Measurements from ENCODE around the gene APOL6.

Gene APOL6, protein sequence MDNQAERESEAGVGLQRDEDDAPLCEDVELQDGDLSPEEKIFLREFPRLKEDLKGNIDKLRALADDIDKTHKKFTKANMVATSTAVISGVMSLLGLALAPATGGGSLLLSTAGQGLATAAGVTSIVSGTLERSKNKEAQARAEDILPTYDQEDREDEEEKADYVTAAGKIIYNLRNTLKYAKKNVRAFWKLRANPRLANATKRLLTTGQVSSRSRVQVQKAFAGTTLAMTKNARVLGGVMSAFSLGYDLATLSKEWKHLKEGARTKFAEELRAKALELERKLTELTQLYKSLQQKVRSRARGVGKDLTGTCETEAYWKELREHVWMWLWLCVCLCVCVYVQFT

DNA sequence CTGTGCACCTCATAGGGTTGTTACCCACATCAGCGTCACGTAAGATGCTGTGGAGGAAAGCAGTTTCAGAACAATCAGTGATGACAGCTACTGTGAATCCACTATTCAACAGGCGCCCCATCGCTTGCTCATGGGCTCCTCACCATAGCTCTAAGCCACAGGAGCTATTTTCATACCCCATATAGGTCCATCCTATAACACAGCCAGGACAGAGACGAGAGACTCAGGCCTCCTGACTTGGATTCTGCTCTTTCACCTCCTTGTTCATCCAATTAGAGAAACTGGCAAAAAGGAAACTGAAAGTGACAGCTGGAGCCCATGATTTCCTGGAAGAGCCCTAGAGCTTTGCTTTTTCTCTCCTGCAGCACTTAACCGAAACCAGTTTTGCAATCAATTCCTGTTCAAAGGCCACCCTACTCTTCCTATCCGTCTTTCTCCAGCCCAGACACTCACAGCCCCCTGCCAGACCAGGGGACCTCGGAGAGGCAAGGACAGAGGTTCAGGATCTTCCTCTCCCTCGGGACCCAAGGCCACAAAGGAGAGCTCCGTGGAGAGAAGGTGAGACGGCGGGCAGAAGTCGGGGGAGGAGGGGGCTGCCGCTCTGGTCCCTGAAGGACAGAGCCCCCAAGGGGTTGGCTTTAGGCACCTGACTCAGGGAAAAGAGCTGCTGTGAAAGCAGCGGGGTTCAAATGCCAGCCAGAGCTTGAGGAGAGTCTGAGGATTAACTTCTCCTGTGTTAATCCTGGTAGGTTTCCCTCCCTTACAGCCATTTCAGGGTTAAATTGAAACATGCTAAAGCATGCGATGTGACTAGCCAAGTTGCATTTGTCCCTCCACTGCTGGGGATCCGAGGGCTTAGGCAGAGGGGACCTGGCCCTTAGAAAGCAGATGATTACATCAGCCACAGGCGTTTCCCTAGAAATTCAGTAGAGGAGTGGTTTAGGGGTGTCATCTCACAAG is at the start of gene APOL6:
APOL6 (plus strand) TSS at position 381 of the 960 bp plus-strand sequence. CDS start 7,980 bp downstream, outside the sequence.
- Histone ChIP-seq H3K9me3 (ENCODE audit: control insufficient read depth in 5 of 5, low read length in 5 of 5) (peaks cover 0 to 4% (median 0%) of the 10 kb centered on the region in 5 donors), H3K27me3 (ENCODE audit: control insufficient read depth in 5 of 5, insufficient read depth in 4 of 5, low read length in 5 of 5) (peaks cover 0 to 4% (median 0%) of the 10 kb centered on the region in 5 donors), H3K9ac (ENCODE audit: low read length in 5 of 5) (peak within 1 kb of the TSS; percentile 90 to 100 (median 97)), H3K27ac (ENCODE audit: low read depth, low read length) (peak within 1 kb of the TSS; percentile 100), H3K36me3 (ENCODE audit: control insufficient read depth in 5 of 5, insufficient read depth in 5 of 5, low read length in 5 of 5) (peaks cover 0 to 3% (median 0%) of the 10 kb centered on the region in 5 donors), H3K4me1 (ENCODE audit: control insufficient read depth in 5 of 5, insufficient read depth in 5 of 5, low read length in 5 of 5) (peaks cover 19 to 53% (median 45%) of the 10 kb centered on the region in 5 donors), H3K4me3 (ENCODE audit: low read depth in 1 of 5, low read length in 5 of 5) (peak within 1 kb of the TSS; percentile 77 to 99 (median 89))

DNA sequence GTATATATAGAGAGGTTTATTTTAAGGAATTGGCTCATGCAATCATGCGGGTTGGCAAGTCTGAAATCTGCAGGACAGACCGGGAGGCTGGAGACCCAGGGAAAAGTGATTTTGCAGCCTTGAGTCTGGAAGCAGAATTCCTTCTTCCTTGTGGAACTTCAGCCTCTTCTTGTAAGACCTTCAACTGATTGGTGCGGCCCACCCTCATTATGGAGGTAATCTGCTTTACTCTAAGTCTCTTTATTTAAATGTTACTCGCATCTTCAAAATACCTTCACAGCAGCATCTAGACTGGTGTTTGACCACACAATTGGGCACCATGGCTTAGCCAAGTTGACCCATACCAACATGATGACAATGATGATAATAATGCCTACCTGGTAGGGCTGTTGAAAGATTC is 48.9 kb upstream of the APOL6 start:
- no peaks in the 10 kb centered on the region for H3K36me3 ChIP-seq (ENCODE audit: control insufficient read depth in 5 of 5, insufficient read depth in 5 of 5, low read length in 5 of 5)

DNA sequence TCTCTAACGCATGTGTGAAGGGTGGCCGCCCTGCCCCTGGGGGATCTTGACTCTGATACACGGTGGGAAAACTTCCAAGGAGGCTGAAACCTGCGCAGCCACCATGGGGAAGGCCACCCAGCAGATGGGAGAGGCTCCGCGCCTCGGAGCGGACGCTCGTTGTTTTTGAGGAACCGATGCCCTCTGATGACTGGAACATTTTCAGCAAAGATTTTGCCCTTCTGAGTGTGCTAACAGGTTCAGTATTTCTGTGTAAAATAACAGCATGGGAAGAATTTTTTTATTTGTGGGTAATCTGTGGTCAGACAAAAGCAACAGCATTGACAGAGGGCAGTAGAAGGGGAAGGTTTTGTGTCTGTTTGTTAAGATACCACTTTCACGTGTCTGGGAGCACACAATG is 47.8 kb upstream of the APOL6 start:
- Histone ChIP-seq H3K27me3 (ENCODE audit: control insufficient read depth in 5 of 5, insufficient read depth in 4 of 5, low read length in 5 of 5) (no peaks in the 10 kb centered on the region), H3K9ac (ENCODE audit: low read length in 5 of 5) (no peak overlapping the region), H3K4me1 (ENCODE audit: control insufficient read depth in 5 of 5, insufficient read depth in 5 of 5, low read length in 5 of 5) (peaks cover 0 to 29% (median 14%) of the 10 kb centered on the region in 5 donors), H3K9me3 (ENCODE audit: control insufficient read depth in 5 of 5, low read length in 5 of 5) (no peaks in the 10 kb centered on the region), H3K4me3 (ENCODE audit: low read depth in 1 of 5, low read length in 5 of 5) (no peak overlapping the region), H3K27ac (ENCODE audit: low read depth, low read length) (no peak overlapping the region), H3K36me3 (ENCODE audit: control insufficient read depth in 5 of 5, insufficient read depth in 5 of 5, low read length in 5 of 5) (no peaks in the 10 kb centered on the region)

More for the DNA sequence above, 48.9 kb upstream of the APOL6 start:
- Histone ChIP-seq H3K9ac (ENCODE audit: low read length in 5 of 5) (no peak overlapping the region), H3K27ac (ENCODE audit: low read depth, low read length) (no peak overlapping the region), H3K4me3 (ENCODE audit: low read depth in 1 of 5, low read length in 5 of 5) (no peak overlapping the region), H3K27me3 (ENCODE audit: control insufficient read depth in 5 of 5, insufficient read depth in 4 of 5, low read length in 5 of 5) (no peaks in the 10 kb centered on the region), H3K4me1 (ENCODE audit: control insufficient read depth in 5 of 5, insufficient read depth in 5 of 5, low read length in 5 of 5) (peaks cover 0 to 17% (median 4%) of the 10 kb centered on the region in 5 donors), H3K9me3 (ENCODE audit: control insufficient read depth in 5 of 5, low read length in 5 of 5) (no peaks in the 10 kb centered on the region)

DNA sequence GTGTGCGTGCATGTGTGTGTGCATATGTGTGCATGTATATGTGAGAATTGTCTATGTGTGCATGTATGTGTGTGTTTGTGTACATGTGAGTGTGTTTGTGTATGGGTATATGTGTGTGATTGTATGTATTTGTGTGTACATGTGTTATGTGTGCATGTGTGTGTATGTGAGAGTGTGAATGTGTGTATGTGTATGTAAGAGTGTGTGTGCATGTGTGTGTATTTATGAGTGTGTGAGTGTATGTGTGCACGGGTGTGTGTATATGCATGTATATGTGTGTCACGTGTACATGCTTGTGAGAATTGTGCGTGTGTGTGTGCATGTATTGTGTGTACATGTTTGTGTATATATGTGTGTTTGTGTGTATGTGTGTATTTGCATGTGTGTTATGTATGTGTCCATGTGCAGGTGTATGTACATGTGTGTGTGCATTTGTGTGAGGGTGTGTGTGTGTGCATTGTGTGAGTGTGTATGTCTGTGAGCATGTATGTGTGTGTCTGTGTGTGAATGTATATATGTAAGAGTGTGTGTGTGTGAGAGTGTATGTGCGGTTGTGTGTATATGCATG is 47.1 kb upstream of the APOL6 start:
- Histone ChIP-seq H3K9ac (ENCODE audit: low read length in 5 of 5) (no peak overlapping the region), H3K27ac (ENCODE audit: low read depth, low read length) (no peak overlapping the region), H3K4me3 (ENCODE audit: low read depth in 1 of 5, low read length in 5 of 5) (no peak overlapping the region), H3K4me1 (ENCODE audit: control insufficient read depth in 5 of 5, insufficient read depth in 5 of 5, low read length in 5 of 5) (peaks cover 0 to 30% (median 21%) of the 10 kb centered on the region in 5 donors), H3K36me3 (ENCODE audit: control insufficient read depth in 5 of 5, insufficient read depth in 5 of 5, low read length in 5 of 5) (no peaks in the 10 kb centered on the region), H3K9me3 (ENCODE audit: control insufficient read depth in 5 of 5, low read length in 5 of 5) (no peaks in the 10 kb centered on the region), H3K27me3 (ENCODE audit: control insufficient read depth in 5 of 5, insufficient read depth in 4 of 5, low read length in 5 of 5) (no peaks in the 10 kb centered on the region)

DNA sequence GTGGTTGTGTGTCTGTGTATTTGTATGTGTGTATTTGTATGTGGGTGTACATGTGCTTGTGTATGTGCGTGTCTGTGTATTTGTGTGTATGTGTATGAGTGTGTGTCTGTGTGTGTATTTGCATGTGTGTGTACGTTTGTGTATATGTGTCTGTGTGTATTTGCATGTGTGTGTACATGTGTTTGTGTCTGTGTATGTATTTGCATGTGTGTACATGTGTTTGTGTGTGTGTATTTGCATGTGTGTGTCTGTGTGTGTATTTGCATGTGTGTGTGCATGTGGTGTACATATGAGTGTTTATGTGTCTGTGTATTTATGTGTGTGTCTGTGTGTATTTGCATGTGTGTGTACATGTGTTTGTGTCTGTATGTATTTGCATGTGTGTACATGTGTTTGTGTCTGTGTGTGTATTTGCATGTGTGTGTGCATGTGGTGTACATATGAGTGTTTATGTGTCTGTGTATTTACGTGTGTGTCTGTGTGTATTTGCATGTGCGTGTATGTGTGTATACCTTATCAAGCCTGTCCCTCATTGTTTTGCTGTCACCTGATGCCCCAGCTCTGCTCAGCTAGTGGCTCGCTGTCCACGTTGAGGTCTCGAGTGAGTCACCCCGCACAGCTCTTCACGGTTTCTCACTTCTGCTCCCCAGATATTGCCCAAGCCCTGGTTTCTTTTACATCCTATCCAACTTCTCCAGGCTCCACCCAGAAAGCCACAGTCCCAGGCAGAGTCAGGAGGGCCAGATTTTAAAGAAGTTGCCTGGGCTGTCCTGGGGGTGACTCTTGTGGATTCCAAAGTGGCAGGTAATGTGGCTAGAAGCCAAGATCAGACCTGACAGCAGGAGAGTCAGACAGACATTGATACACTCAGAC is 46.3 kb upstream of the APOL6 start:
- Histone ChIP-seq H3K4me1 (ENCODE audit: control insufficient read depth in 5 of 5, insufficient read depth in 5 of 5, low read length in 5 of 5) (peaks cover 0 to 34% (median 26%) of the 10 kb centered on the region in 5 donors), H3K27ac (ENCODE audit: low read depth, low read length) (no peak overlapping the region), H3K9ac (ENCODE audit: low read length in 5 of 5) (no peak overlapping the region), H3K4me3 (ENCODE audit: low read depth in 1 of 5, low read length in 5 of 5) (no peak overlapping the region), H3K27me3 (ENCODE audit: control insufficient read depth in 5 of 5, insufficient read depth in 4 of 5, low read length in 5 of 5) (no peaks in the 10 kb centered on the region), H3K9me3 (ENCODE audit: control insufficient read depth in 5 of 5, low read length in 5 of 5) (no peaks in the 10 kb centered on the region), H3K36me3 (ENCODE audit: control insufficient read depth in 5 of 5, insufficient read depth in 5 of 5, low read length in 5 of 5) (no peaks in the 10 kb centered on the region)

DNA sequence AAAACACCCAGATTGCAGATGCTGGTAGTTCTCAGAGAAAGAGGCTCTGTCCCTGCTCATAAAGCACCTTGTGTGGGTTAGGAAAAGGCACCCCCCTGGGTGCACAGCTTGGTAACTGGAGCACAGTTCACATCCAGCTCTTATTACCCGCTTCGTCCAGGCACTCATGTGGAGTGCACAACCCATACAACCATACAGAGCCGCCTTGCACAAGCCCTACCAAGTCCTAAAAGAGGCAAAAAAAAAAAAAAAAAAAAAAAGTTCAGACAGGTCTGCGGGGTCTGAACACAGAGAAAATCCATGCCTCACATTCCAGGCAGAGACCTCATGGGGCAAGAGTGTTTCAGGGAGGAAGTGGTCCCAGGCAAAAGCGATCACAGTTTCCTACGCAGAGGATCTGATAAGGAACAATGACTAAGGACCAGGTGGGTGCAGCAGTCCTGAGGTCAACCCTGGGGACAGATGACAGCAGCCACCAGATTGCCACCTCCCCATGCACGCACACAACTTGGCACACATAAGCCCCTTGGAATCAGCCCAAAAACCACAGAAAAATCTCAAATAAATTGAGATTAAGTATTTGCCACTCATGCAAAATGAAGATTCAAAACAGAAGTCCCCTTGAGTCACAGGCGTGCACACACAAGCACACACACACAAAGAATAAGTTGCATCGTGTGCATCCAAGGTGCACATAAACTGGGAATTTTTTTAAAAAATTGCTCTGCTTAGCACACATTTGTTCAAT is 43.5 kb upstream of the APOL6 start:
- no peak overlapping the region for H3K4me3 ChIP-seq (ENCODE audit: low read depth in 1 of 5, low read length in 5 of 5)
- H3K27ac ChIP-seq (ENCODE audit: low read depth, low read length) = no peak overlapping the region
- H3K36me3 ChIP-seq (ENCODE audit: control insufficient read depth in 5 of 5, insufficient read depth in 5 of 5, low read length in 5 of 5) = no peaks in the 10 kb centered on the region
- H3K9me3 ChIP-seq (ENCODE audit: control insufficient read depth in 5 of 5, low read length in 5 of 5) = no peaks in the 10 kb centered on the region
- no peak overlapping the region for H3K9ac ChIP-seq (ENCODE audit: low read length in 5 of 5)
- H3K27me3 ChIP-seq (ENCODE audit: control insufficient read depth in 5 of 5, insufficient read depth in 4 of 5, low read length in 5 of 5) = no peaks in the 10 kb centered on the region
- H3K4me1 ChIP-seq (ENCODE audit: control insufficient read depth in 5 of 5, insufficient read depth in 5 of 5, low read length in 5 of 5) = peaks cover 0 to 36% (median 26%) of the 10 kb centered on the region in 5 donors

DNA sequence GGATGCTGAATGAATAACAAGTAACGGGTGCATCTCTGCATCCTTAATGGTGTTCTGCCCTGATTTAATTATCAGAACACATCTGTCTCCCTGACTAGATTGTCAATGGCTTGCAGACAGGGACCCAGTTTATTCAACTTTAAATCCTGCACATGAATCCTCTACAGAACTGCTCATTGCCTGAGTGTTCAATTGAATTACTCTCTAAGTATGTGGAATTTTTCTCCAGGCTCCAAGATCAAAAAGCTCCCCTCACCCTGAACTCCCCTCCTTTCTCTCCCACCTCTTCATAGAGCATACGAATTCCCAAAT is 42.9 kb upstream of the APOL6 start:
- H3K27me3 ChIP-seq (ENCODE audit: control insufficient read depth in 5 of 5, insufficient read depth in 4 of 5, low read length in 5 of 5) = no peaks in the 10 kb centered on the region
- no peak overlapping the region for H3K27ac ChIP-seq (ENCODE audit: low read depth, low read length)
- H3K36me3 ChIP-seq (ENCODE audit: control insufficient read depth in 5 of 5, insufficient read depth in 5 of 5, low read length in 5 of 5) = no peaks in the 10 kb centered on the region
- no peak overlapping the region for H3K9ac ChIP-seq (ENCODE audit: low read length in 5 of 5)
- no peak overlapping the region for H3K4me3 ChIP-seq (ENCODE audit: low read depth in 1 of 5, low read length in 5 of 5)
- peaks cover 0 to 36% (median 26%) of the 10 kb centered on the region in 5 donors for H3K4me1 ChIP-seq (ENCODE audit: control insufficient read depth in 5 of 5, insufficient read depth in 5 of 5, low read length in 5 of 5)
- no peaks in the 10 kb centered on the region for H3K9me3 ChIP-seq (ENCODE audit: control insufficient read depth in 5 of 5, low read length in 5 of 5)

DNA sequence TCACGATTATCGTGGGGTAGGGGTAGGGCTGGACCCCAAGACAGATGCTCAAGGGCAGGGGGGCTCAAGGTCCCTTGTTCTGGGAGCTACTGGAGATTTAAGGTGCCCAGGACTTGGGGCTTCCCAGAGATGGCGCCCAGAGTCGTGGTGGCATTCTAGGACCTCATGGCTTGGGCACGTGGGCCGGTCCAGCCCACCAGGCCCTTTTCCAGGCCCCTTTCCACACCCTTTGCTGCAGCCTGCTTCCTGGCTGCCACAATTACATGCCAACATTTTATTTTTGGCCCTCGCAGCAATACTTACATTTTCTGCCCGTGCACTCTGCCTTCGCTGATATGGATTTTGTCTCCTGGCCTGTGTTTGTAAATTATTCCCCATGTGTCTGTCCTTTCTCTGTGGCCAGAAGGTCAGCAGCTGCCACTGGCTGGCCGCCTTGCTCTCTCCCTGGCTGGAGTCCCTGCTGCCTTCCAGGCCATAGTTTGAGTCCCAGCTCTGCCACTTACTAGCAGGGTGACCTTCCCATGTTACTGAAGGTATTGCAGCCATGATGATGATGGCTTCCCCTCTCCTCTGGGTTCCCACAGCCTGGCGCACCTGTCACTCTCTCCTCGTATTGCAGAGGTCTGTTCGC is 42.3 kb upstream of the APOL6 start:
- no peaks in the 10 kb centered on the region for H3K9me3 ChIP-seq (ENCODE audit: control insufficient read depth in 5 of 5, low read length in 5 of 5)
- H3K27ac ChIP-seq (ENCODE audit: low read depth, low read length) = no peak overlapping the region
- peaks cover 0 to 36% (median 26%) of the 10 kb centered on the region in 5 donors for H3K4me1 ChIP-seq (ENCODE audit: control insufficient read depth in 5 of 5, insufficient read depth in 5 of 5, low read length in 5 of 5)
- H3K9ac ChIP-seq (ENCODE audit: low read length in 5 of 5) = peak overlapping the region in 1 of 5 donors; percentile 16
- no peaks in the 10 kb centered on the region for H3K36me3 ChIP-seq (ENCODE audit: control insufficient read depth in 5 of 5, insufficient read depth in 5 of 5, low read length in 5 of 5)
- H3K4me3 ChIP-seq (ENCODE audit: low read depth in 1 of 5, low read length in 5 of 5) = no peak overlapping the region
- H3K27me3 ChIP-seq (ENCODE audit: control insufficient read depth in 5 of 5, insufficient read depth in 4 of 5, low read length in 5 of 5) = no peaks in the 10 kb centered on the region

Data from subcutaneous abdominal adipose tissue (tissue), 5 donors.